Mesenchymal stem cell (in vitro differentiated cells and primary cell): ENCODE results near the gene IL17REL.

ENCODE experiments used
- DNase-seq: peaks from one replicate; pipeline ENCODE4 v3.0.0-alpha.2; 2013
- H2AFZ ChIP-seq: one replicate; pipeline ENCODE4 v1.6.1; 2013; ENCODE audit warnings: low read depth, mild to moderate bottlenecking, control low read depth, inconsistent platforms, low read length, moderate library complexity
- H2AK5ac ChIP-seq: 2 replicates; pipeline ENCODE4 v1.6.1; 2013; ENCODE audit warnings: low read length, moderate library complexity, mild to moderate bottlenecking, inconsistent platforms; ENCODE audit not compliant: severe bottlenecking
- H2BK120ac ChIP-seq: one replicate; pipeline ENCODE4 v1.6.1; 2013; ENCODE audit warnings: low read depth, mild to moderate bottlenecking, inconsistent platforms, low read length, moderate library complexity
- H2BK12ac ChIP-seq, 2 experiments: one replicate each; pipeline ENCODE4 v1.6.1; 2013; ENCODE audit warnings: inconsistent platforms in 2 of 2, low read length in 2 of 2, mild to moderate bottlenecking in 2 of 2, moderate library complexity in 2 of 2, control low read depth in 1 of 2
- H2BK15ac ChIP-seq: one replicate; pipeline ENCODE4 v1.6.1; 2013; ENCODE audit warnings: mild to moderate bottlenecking, low read depth, inconsistent platforms; ENCODE audit not compliant: poor library complexity, severe bottlenecking
- H2BK5ac ChIP-seq: 2 replicates; pipeline ENCODE4 v1.6.1; 2013; ENCODE audit warnings: low read depth, mild to moderate bottlenecking, low read length, control low read depth, inconsistent platforms; ENCODE audit not compliant: poor library complexity, severe bottlenecking
- H3K14ac ChIP-seq, 2 experiments: one replicate each; pipeline ENCODE4 v1.6.1; 2013; ENCODE audit warnings: inconsistent platforms in 2 of 2, low read length in 2 of 2, control low read depth in 1 of 2, mild to moderate bottlenecking in 1 of 2, moderate library complexity in 1 of 2
- H3K18ac ChIP-seq, 2 experiments: one replicate each; pipeline ENCODE4 v1.6.1; 2013; ENCODE audit warnings: inconsistent platforms in 2 of 2, low read length in 2 of 2, control low read depth in 1 of 2, low read depth in 1 of 2, mild to moderate bottlenecking in 1 of 2
- H3K23ac ChIP-seq, 2 experiments: one replicate each; pipeline ENCODE4 v1.6.1; 2013; ENCODE audit warnings: inconsistent platforms in 2 of 2, low read length in 2 of 2, mild to moderate bottlenecking in 2 of 2, moderate library complexity in 2 of 2, control low read depth in 1 of 2
- H3K27ac ChIP-seq: 2 replicates; pipeline ENCODE4 v1.5.1; 2013; ENCODE audit warnings: mild to moderate bottlenecking, moderate library complexity, low read length, control low read depth, inconsistent platforms; ENCODE audit not compliant: poor library complexity, severe bottlenecking
- H3K27me3 ChIP-seq, 2 experiments: 2 replicates each; pipeline versions ENCODE4 v1.6.1 to v1.7.0; 2013; ENCODE audit warnings: low read length in 2 of 2, mild to moderate bottlenecking in 2 of 2, moderate library complexity in 2 of 2, control low read depth in 1 of 2, inconsistent platforms in 1 of 2; ENCODE audit not compliant: control insufficient read depth in 1 of 2, insufficient read depth in 1 of 2
- H3K36me3 ChIP-seq, 2 experiments: 2 replicates each; pipeline versions ENCODE4 v1.6.1 to v1.7.0; 2013; ENCODE audit warnings: low read length in 2 of 2, control low read depth in 1 of 2, inconsistent platforms in 1 of 2, low read depth in 1 of 2, mild to moderate bottlenecking in 1 of 2; ENCODE audit not compliant: insufficient read depth in 2 of 2, control insufficient read depth in 1 of 2
- H3K4ac ChIP-seq, 2 experiments: one replicate each; pipeline ENCODE4 v1.6.1; 2013; ENCODE audit warnings: inconsistent platforms in 2 of 2, low read length in 2 of 2, mild to moderate bottlenecking in 2 of 2, moderate library complexity in 2 of 2, control low read depth in 1 of 2, low read depth in 1 of 2
- H3K4me1 ChIP-seq: 2 replicates; pipeline ENCODE4 v1.6.1; 2013; ENCODE audit warnings: low read depth, low read length, control low read depth; ENCODE audit not compliant: control insufficient read depth, insufficient read depth
- H3K4me2 ChIP-seq: 2 replicates; pipeline ENCODE4 v1.6.1; 2013; ENCODE audit warnings: low read length, mild to moderate bottlenecking, inconsistent platforms; ENCODE audit not compliant: poor library complexity, severe bottlenecking
- H3K4me3 ChIP-seq, 2 experiments: 2 replicates each; pipeline versions ENCODE4 v1.5.1 to v1.7.0; 2013; ENCODE audit warnings: low read length in 2 of 2, mild to moderate bottlenecking in 2 of 2, control low read depth in 1 of 2, low read depth in 1 of 2; ENCODE audit not compliant: insufficient read depth in 1 of 2
- H3K79me1 ChIP-seq: replicated peaks from 2 replicates; pipeline ENCODE4 v1.6.1; 2013; ENCODE audit warnings: mild to moderate bottlenecking, control low read depth, low read length, inconsistent platforms; ENCODE audit not compliant: poor library complexity, severe bottlenecking
- H3K9ac ChIP-seq: 2 replicates; pipeline ENCODE4 v1.7.0; 2013; ENCODE audit warnings: mild to moderate bottlenecking, low read length, moderate library complexity
- H3K9me3 ChIP-seq: 2 replicates; pipeline ENCODE4 v1.7.0; 2013; ENCODE audit warnings: mild to moderate bottlenecking, low read length; ENCODE audit not compliant: control insufficient read depth
- H4K8ac ChIP-seq: one replicate; pipeline ENCODE4 v1.6.1; 2013; ENCODE audit warnings: inconsistent platforms, mild to moderate bottlenecking, low read length, moderate library complexity
- H4K91ac ChIP-seq: one replicate; pipeline ENCODE4 v1.6.1; 2013; ENCODE audit warnings: mild to moderate bottlenecking, low read length, inconsistent platforms
- WGBS: methylation state at CpG from one replicate; pipeline ENCODE4 v1.1.7; 2013; ENCODE audit warnings: mixed read lengths; 5-methylcytosine and 5-hydroxymethylcytosine counted together

The IL17REL gene

DNA sequence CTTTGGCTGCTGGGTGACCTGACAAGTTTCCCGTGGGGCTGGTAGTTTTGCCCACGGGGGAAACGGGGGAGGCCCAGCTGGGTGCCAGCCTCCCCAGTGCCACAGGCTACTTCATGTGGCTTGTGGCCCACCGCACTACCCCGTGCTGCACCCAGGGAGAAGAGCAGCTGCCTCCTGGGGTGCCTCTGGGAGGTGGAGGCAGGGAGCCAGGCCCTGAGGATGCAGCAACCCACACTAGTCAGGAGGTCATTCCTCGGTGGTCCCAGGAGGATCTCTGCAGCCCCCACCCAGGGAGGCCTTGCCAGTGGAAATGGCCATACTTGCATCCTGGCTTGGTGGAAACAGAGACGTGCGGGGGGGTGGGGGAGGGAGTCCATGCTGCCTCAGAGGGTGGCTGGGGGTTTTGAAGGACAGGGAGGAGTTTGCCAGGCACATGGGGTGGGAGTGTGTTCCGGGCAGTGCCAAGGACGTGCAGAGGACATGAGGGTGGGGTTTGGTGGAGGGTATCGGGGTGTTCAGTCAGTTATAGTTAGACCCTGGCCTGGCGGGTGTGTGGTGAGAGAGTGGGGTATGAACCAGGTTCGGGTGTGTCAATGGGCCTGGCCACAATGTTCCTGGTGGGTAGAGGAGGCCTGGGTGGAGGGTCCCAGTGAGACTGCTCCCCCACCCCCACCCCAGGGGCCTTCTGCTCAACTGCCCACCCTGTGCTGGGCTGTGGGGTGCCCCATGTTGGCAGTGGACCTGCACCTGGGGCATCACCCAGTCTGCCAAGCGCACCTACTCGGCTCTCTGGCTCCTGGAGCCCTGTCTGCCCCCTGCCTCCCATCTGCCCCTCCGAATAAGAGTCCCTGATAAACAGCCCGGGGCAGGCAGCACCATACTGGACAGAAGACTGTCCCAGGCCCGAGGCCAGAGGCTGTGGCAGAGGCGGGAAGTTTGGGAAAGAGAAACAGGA lies 48.2 kb downstream of the IL17REL start:
- Histone ChIP-seq H2BK120ac (no peak overlapping the region), H3K14ac (peak overlapping the region; percentile 19 to 20), H3K27me3 (no peaks in the 10 kb centered on the region), H3K9ac (peak overlapping the region; percentile 90), H2AK5ac (no peak overlapping the region), H3K9me3 (no peaks in the 10 kb centered on the region), H3K4me2 (no peak overlapping the region), H2AFZ (no peak overlapping the region), H4K8ac (peak overlapping the region; percentile 45), H2BK5ac (no peak overlapping the region), H3K23ac (no peak overlapping the region), H3K27ac (no peak overlapping the region), H3K18ac (peak overlapping the region in 1 of 2 experiments; percentile 14), H3K4me3 (peak overlapping the region in 1 of 2 experiments; percentile 83), H3K79me1 (peaks cover 29% of the 10 kb centered on the region), H3K36me3 (peaks cover 19 to 59% of the 10 kb centered on the region in 2 experiments), H3K4me1 (peaks cover 65% of the 10 kb centered on the region), H2BK15ac (peak overlapping the region; percentile 64), H3K4ac (no peak overlapping the region), H2BK12ac (peak overlapping the region in 1 of 2 experiments; percentile 26), H4K91ac (peak overlapping the region; percentile 28)
- 92% methylated on average over 17 of the region's 19 CpGs for WGBS
- no peak for DNase-seq

GRCh38 chr22:49963647-49964026 lies 48.9 kb downstream of the IL17REL start:
- H3K9me3 ChIP-seq, result no peaks in the 10 kb centered on the region
- H3K27ac ChIP-seq, result no peak overlapping the region
- H3K4ac ChIP-seq, result no peak overlapping the region
- peak overlapping the region; percentile 54 for H2BK15ac ChIP-seq
- H3K4me1 ChIP-seq, result peaks cover 68% of the 10 kb centered on the region
- no peak overlapping the region for H2BK120ac ChIP-seq
- no peak overlapping the region for H3K14ac ChIP-seq
- H3K23ac ChIP-seq, result no peak overlapping the region
- H4K91ac ChIP-seq, result peak overlapping the region; percentile 31
- H3K79me1 ChIP-seq, result peaks cover 29% of the 10 kb centered on the region
- peaks cover 19 to 59% of the 10 kb centered on the region in 2 experiments for H3K36me3 ChIP-seq
- H4K8ac ChIP-seq, result no peak overlapping the region
- no peak overlapping the region for H3K18ac ChIP-seq
- H3K4me2 ChIP-seq, result no peak overlapping the region
- peak overlapping the region in 1 of 2 experiments; percentile 83 for H3K4me3 ChIP-seq
- DNase-seq, result no peak
- no peaks in the 10 kb centered on the region for H3K27me3 ChIP-seq
- no peak overlapping the region for H2BK5ac ChIP-seq
- no peak overlapping the region for H2AK5ac ChIP-seq
- peak overlapping the region in 1 of 2 experiments; percentile 64 for H2BK12ac ChIP-seq
- 91% methylated on average over 5 of the region's 6 CpGs for WGBS
- H2AFZ ChIP-seq, result no peak overlapping the region
- H3K9ac ChIP-seq, result peak overlapping the region; percentile 90

DNA sequence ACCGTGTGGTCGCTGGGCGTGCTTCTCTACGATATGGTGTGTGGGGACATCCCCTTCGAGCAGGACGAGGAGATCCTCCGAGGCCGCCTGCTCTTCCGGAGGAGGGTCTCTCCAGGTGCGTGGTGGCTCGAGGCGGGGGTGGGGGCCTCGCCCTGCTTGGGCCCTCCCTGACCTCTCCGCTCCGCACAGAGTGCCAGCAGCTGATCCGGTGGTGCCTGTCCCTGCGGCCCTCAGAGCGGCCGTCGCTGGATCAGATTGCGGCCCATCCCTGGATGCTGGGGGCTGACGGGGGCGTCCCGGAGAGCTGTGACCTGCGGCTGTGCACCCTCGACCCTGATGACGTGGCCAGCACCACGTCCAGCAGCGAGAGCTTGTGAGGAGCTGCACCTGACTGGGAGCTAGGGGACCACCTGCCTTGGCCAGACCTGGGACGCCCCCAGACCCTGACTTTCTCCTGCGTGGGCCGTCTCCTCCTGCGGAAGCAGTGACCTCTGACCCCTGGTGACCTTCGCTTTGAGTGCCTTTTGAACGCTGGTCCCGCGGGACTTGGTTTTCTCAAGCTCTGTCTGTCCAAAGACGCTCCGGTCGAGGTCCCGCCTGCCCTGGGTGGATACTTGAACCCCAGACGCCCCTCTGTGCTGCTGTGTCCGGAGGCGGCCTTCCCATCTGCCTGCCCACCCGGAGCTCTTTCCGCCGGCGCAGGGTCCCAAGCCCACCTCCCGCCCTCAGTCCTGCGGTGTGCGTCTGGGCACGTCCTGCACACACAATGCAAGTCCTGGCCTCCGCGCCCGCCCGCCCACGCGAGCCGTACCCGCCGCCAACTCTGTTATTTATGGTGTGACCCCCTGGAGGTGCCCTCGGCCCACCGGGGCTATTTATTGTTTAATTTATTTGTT lies 49.6 kb downstream of the IL17REL start:
- Histone ChIP-seq H2BK5ac (peak overlapping the region; percentile 68), H2BK15ac (peak overlapping the region; percentile 91), H4K91ac (peak overlapping the region; percentile 97), H3K27ac (peak overlapping the region; percentile 76), H3K4me2 (peak overlapping the region; percentile 56), H3K9me3 (no peaks in the 10 kb centered on the region), H3K14ac (peak overlapping the region in 1 of 2 experiments; percentile 87), H3K4me1 (peaks cover 68% of the 10 kb centered on the region), H3K4ac (peak overlapping the region; percentile 94 to 98), H2BK120ac (peak overlapping the region; percentile 86), H3K36me3 (peaks cover 19 to 53% of the 10 kb centered on the region in 2 experiments), H3K27me3 (no peaks in the 10 kb centered on the region), H3K18ac (peak overlapping the region; percentile 85 to 93), H2AK5ac (peak overlapping the region; percentile 66), H3K4me3 (peak overlapping the region; percentile 79 to 83), H4K8ac (peak overlapping the region; percentile 93), H2BK12ac (peak overlapping the region; percentile 64 to 96), H3K9ac (peak overlapping the region; percentile 90), H3K23ac (peak overlapping the region in 1 of 2 experiments; percentile 98), H3K79me1 (peaks cover 29% of the 10 kb centered on the region), H2AFZ (no peak overlapping the region)
- WGBS, result 82% methylated on average over 63 of the region's 63 CpGs
- DNase-seq, result no peak
